Measurements from ENCODE around the gene TREH.

DNA sequence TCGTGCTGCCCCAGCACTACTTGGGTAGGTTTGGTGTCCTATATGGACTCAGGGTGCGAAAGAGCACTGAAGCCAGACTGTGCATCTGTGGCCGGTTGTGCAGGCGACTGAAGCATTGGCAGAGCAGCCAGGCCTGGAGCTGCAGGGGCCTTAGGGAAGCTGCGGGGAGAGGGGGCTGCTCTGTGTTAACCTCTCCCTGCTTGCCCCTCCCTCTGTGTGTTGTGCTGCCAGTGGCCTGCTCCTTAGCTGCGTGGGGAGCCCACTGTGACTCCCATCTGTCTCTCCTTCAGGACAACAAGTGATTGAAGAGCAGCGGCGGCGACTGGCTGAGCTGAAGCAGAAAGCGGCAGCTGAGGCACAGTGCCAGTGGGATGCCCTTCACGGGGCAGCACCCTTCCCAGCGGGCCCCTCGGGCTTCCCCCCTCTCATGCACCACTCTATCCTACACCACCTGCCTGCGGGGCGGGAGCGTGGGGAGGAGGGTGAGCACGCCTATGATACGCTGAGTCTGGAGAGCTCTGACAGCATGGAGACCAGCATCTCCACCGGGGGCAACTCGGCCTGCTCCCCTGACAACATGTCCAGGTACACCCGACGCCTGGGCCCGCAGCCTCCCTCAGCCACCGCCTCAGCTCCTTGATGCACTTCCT is 34.3 kb downstream of the TREH start:
- no peak for TF ChIP-seq POLR2A (IDR thresholded peaks at IDR 0.05)
- TF ChIP-seq, protein P1, sequence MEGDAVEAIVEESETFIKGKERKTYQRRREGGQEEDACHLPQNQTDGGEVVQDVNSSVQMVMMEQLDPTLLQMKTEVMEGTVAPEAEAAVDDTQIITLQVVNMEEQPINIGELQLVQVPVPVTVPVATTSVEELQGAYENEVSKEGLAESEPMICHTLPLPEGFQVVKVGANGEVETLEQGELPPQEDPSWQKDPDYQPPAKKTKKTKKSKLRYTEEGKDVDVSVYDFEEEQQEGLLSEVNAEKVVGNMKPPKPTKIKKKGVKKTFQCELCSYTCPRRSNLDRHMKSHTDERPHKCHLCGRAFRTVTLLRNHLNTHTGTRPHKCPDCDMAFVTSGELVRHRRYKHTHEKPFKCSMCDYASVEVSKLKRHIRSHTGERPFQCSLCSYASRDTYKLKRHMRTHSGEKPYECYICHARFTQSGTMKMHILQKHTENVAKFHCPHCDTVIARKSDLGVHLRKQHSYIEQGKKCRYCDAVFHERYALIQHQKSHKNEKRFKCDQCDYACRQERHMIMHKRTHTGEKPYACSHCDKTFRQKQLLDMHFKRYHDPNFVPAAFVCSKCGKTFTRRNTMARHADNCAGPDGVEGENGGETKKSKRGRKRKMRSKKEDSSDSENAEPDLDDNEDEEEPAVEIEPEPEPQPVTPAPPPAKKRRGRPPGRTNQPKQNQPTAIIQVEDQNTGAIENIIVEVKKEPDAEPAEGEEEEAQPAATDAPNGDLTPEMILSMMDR (IDR thresholded peaks at IDR 0.05): no peak

All from uterus (tissue), 2 donors.